ENCODE results near the gene NCOA1. TPM values are rescaled to one million over a fixed set of nuclear protein-coding genes. Genes with fewer than 3 reads are reported as not detected.

The NCOA1 gene
- total RNA-seq, 1 experiment from 2014 or later = 15.4 TPM

DNA sequence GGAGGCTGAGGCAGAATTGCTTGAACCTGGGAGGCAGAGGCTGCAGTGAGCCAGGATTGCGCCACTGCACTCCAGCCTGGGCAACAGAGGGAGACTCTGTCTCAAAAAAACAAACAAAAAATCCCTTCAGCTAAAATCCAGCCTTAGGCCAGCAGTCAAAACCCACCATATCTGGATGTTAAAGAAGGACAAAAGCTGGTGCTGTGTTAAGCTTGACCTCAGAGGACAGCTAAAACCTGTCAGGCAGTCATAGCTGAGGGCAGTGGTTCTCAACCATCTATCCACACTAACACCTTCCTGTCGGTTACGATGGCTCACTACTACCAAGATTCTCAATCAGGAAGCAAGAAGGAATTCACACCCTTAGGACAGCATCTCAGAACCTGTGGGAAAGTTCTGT lies 292.6 kb downstream of the NCOA1 start:
- no peaks in the 10 kb centered on the region for H3K36me3 Mint-ChIP-seq (ENCODE audit: insufficient read depth, unreplicated experiment)
- BruUV-seq (replicated peaks) = no TSS peak
- POLR2A ChIA-PET = interaction anchor here (0.6 kb wide), 1 partner anchor 507 kb away, joined by 4 read pairs; no protein-coding TSS in a partner anchor
- H3K27ac Mint-ChIP-seq (ENCODE audit: low read depth, unreplicated experiment) = no peak overlapping the region
- peaks cover 11% of the 10 kb centered on the region for H3K9me3 Mint-ChIP-seq (ENCODE audit: unreplicated experiment)
- intact Hi-C loops (cut with micrococcal nuclease) = no loop called here
- H3K4me3 Mint-ChIP-seq (ENCODE audit: unreplicated experiment) = no peak overlapping the region
- H3K4me1 Mint-ChIP-seq (ENCODE audit: insufficient read depth, unreplicated experiment) = no peaks in the 10 kb centered on the region
- no peak for DNase-seq (ENCODE audit: unreplicated experiment)
- H3K27me3 Mint-ChIP-seq (ENCODE audit: insufficient read depth, unreplicated experiment) = peaks cover 10% of the 10 kb centered on the region
- TF ChIP-seq, protein P1, sequence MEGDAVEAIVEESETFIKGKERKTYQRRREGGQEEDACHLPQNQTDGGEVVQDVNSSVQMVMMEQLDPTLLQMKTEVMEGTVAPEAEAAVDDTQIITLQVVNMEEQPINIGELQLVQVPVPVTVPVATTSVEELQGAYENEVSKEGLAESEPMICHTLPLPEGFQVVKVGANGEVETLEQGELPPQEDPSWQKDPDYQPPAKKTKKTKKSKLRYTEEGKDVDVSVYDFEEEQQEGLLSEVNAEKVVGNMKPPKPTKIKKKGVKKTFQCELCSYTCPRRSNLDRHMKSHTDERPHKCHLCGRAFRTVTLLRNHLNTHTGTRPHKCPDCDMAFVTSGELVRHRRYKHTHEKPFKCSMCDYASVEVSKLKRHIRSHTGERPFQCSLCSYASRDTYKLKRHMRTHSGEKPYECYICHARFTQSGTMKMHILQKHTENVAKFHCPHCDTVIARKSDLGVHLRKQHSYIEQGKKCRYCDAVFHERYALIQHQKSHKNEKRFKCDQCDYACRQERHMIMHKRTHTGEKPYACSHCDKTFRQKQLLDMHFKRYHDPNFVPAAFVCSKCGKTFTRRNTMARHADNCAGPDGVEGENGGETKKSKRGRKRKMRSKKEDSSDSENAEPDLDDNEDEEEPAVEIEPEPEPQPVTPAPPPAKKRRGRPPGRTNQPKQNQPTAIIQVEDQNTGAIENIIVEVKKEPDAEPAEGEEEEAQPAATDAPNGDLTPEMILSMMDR (IDR thresholded peaks at IDR 0.05; ENCODE audit: unreplicated experiment) = no peak
- CTCF ChIA-PET = interaction anchor here (1.2 to 1.8 kb wide), 2 partner anchors 9 to 15 kb away, joined by 3 to 10 read pairs; partner anchors contain the start of genes CENPO and PTRHD1

GRCh38 chr2:24785671-24786321 lies 294.7 kb downstream of the NCOA1 start:
- Mint-ChIP-seq H3K9me3 (ENCODE audit: unreplicated experiment) (peaks cover 5% of the 10 kb centered on the region), H3K4me3 (ENCODE audit: unreplicated experiment) (no peak overlapping the region), H3K4me1 (ENCODE audit: insufficient read depth, unreplicated experiment) (no peaks in the 10 kb centered on the region), H3K36me3 (ENCODE audit: insufficient read depth, unreplicated experiment) (peaks cover 10% of the 10 kb centered on the region), H3K27me3 (ENCODE audit: insufficient read depth, unreplicated experiment) (peaks cover 5% of the 10 kb centered on the region), H3K27ac (ENCODE audit: low read depth, unreplicated experiment) (no peak overlapping the region)
- no peak for DNase-seq (ENCODE audit: unreplicated experiment)
- TF ChIP-seq, protein P1 (IDR thresholded peaks at IDR 0.05; ENCODE audit: unreplicated experiment) = no peak
- BruUV-seq (replicated peaks) = no TSS peak
- CTCF ChIA-PET = interaction anchor here (0.6 kb wide), 1 partner anchor 273 kb away, joined by 3 read pairs; no protein-coding TSS in a partner anchor
- POLR2A ChIA-PET = no interaction called here
- intact Hi-C loops (cut with micrococcal nuclease) = no loop called here

DNA sequence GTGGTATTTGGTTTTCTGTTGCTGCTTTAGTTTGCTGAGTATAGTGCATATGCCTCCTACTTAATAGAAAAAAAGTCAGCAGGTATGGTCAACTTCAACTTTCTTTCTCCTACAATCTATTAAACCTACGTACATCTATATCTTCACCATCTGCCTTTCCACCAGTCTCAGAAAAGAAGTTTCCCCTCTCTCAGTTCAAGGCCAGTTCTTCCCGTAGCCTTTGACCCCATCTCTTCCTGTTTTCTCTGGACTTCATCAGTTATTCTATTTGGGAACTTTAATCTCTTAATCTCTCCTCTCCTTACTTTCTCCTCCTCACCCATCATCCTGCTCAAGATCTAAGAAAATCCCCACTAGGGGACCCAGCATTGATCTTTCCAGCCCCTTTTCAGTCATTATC lies 296.5 kb downstream of the NCOA1 start:
- intact Hi-C loops (cut with micrococcal nuclease) = no loop called here
- DNase-seq (ENCODE audit: unreplicated experiment) = no peak
- Mint-ChIP-seq H3K27ac (ENCODE audit: low read depth, unreplicated experiment) (no peak overlapping the region), H3K36me3 (ENCODE audit: insufficient read depth, unreplicated experiment) (peaks cover 10% of the 10 kb centered on the region), H3K4me3 (ENCODE audit: unreplicated experiment) (no peak overlapping the region), H3K27me3 (ENCODE audit: insufficient read depth, unreplicated experiment) (no peaks in the 10 kb centered on the region), H3K9me3 (ENCODE audit: unreplicated experiment) (no peaks in the 10 kb centered on the region), H3K4me1 (ENCODE audit: insufficient read depth, unreplicated experiment) (peaks cover 9% of the 10 kb centered on the region)
- CTCF ChIA-PET = no interaction called here
- POLR2A ChIA-PET = no interaction called here
- TF ChIP-seq, protein P1 (IDR thresholded peaks at IDR 0.05; ENCODE audit: unreplicated experiment) = no peak
- BruUV-seq (replicated peaks) = no TSS peak

- Mint-ChIP-seq H3K36me3 (ENCODE audit: insufficient read depth, unreplicated experiment) (peaks cover 10% of the 10 kb centered on the region), H3K9me3 (ENCODE audit: unreplicated experiment) (no peaks in the 10 kb centered on the region), H3K27ac (ENCODE audit: low read depth, unreplicated experiment) (no peak overlapping the region), H3K4me1 (ENCODE audit: insufficient read depth, unreplicated experiment) (peaks cover 10% of the 10 kb centered on the region), H3K27me3 (ENCODE audit: insufficient read depth, unreplicated experiment) (no peaks in the 10 kb centered on the region), H3K4me3 (ENCODE audit: unreplicated experiment) (no peak overlapping the region)
- CTCF ChIA-PET = interaction anchor here (0.7 to 1.4 kb wide), 3 partner anchors 9 to 483 kb away, joined by 3 to 4 read pairs (median 3); no protein-coding TSS in a partner anchor
- TF ChIP-seq, protein P1 (IDR thresholded peaks at IDR 0.05; ENCODE audit: unreplicated experiment) = no peak
- no peak for DNase-seq (ENCODE audit: unreplicated experiment)
- no TSS peak for BruUV-seq (replicated peaks)
- intact Hi-C loops (cut with micrococcal nuclease) = no loop called here
- POLR2A ChIA-PET = interaction anchor here (1.1 kb wide), 1 partner anchor 8 kb away, joined by 3 read pairs; no protein-coding TSS in a partner anchor
These were observed 297.8 kb downstream of the NCOA1 start for GRCh38 chr2:24788816-24789215.

Measured in MCF 10A (cell line).